Neural crest cell (in vitro differentiated cells): ENCODE data around the gene CDH12. TPM values are rescaled to one million over a fixed set of nuclear protein-coding genes. Genes with fewer than 3 reads are reported as not detected.
A peak's percentile ranks its signal among the peaks of the same experiment; 100 is the strongest.
"Not testable (repeated sequence)": the region's sequence is repeated elsewhere in the genome, so short reads cannot be mapped to it uniquely, and the experiment has no call there.

Source experiments
- DNase-seq: peaks from one replicate; pipeline ENCODE4 v3.0.0; 2021; ENCODE audit warnings: low read depth, mixed read lengths, low spot score
- H3K27ac Mint-ChIP-seq: one replicate; pipeline ENCODE4 v1.8.0; 2021; ENCODE audit warnings: mild to moderate bottlenecking, mixed read lengths; ENCODE audit not compliant: unreplicated experiment
- H3K27me3 Mint-ChIP-seq: 2 replicates; pipeline ENCODE4 v1.8.0; 2021; ENCODE audit warnings: low read depth, mild to moderate bottlenecking, mixed read lengths
- H3K36me3 Mint-ChIP-seq: 2 replicates; pipeline ENCODE4 v1.8.0; 2021; ENCODE audit warnings: low read depth, mild to moderate bottlenecking, mixed read lengths
- H3K4me1 Mint-ChIP-seq: 2 replicates; pipeline ENCODE4 v1.8.0; 2021; ENCODE audit warnings: mixed read lengths
- H3K4me3 Mint-ChIP-seq: one replicate; pipeline ENCODE4 v1.8.0; 2021; ENCODE audit warnings: mild to moderate bottlenecking, mixed read lengths
- H3K9me3 Mint-ChIP-seq: 2 replicates; pipeline ENCODE4 v1.8.0; 2021; ENCODE audit warnings: mixed read lengths
- CTCF ChIP-seq: fragments of 200-600 bp; sonication (generic); conservative IDR thresholded peaks from 2 replicates; pipeline ENCODE4 v1.5.0; 2021; ENCODE audit warnings: antibody characterized with exemption, mild to moderate bottlenecking
- total RNA-seq: library from RNA; stranded (reverse); gene quantifications from 2 replicates; pipeline ENCODE4 v1.2.1, GENCODE V29; 2021

The CDH12 gene
- total RNA-seq, 1 donor from 2014 or later: 0.07 TPM

- Mint-ChIP-seq H3K27ac (no peak overlapping the region), H3K36me3 (no peaks in the 10 kb centered on the region), H3K4me3 (no peak overlapping the region), H3K27me3 (no peaks in the 10 kb centered on the region), H3K9me3 (no peaks in the 10 kb centered on the region), H3K4me1 (no peaks in the 10 kb centered on the region)
- no peak for DNase-seq
- TF ChIP-seq CTCF: no peak
Measured at GRCh38 chr5:22351178-22351577, 502.0 kb downstream of the CDH12 start.

GRCh38 chr5:22348027-22348426, 505.1 kb downstream of the CDH12 start:
- no peak for TF ChIP-seq CTCF
- no peak overlapping the region for H3K4me3 Mint-ChIP-seq
- no peak for DNase-seq
- no peaks in the 10 kb centered on the region for H3K4me1 Mint-ChIP-seq
- no peaks in the 10 kb centered on the region for H3K36me3 Mint-ChIP-seq
- no peak overlapping the region for H3K27ac Mint-ChIP-seq
- H3K27me3 Mint-ChIP-seq: no peaks in the 10 kb centered on the region
- no peaks in the 10 kb centered on the region for H3K9me3 Mint-ChIP-seq

GRCh38 chr5:22344000-22344399, 509.1 kb downstream of the CDH12 start:
- TF ChIP-seq CTCF: no peak
- no peak overlapping the region for H3K4me3 Mint-ChIP-seq
- no peaks in the 10 kb centered on the region for H3K9me3 Mint-ChIP-seq
- H3K27ac Mint-ChIP-seq: no peak overlapping the region
- no peak for DNase-seq
- H3K36me3 Mint-ChIP-seq: no peaks in the 10 kb centered on the region
- H3K27me3 Mint-ChIP-seq: no peaks in the 10 kb centered on the region
- no peaks in the 10 kb centered on the region for H3K4me1 Mint-ChIP-seq

- DNase-seq: no peak
- Mint-ChIP-seq H3K27ac (no peak overlapping the region), H3K27me3 (no peaks in the 10 kb centered on the region), H3K9me3 (peaks cover 11% of the 10 kb centered on the region), H3K4me3 (no peak overlapping the region), H3K36me3 (peaks cover 4% of the 10 kb centered on the region), H3K4me1 (no peaks in the 10 kb centered on the region)
- no peak for TF ChIP-seq CTCF
Measured at GRCh38 chr5:22341406-22341805, 511.7 kb downstream of the CDH12 start.

- H3K27me3 Mint-ChIP-seq, H3K27ac Mint-ChIP-seq, H3K4me3 Mint-ChIP-seq, H3K4me1 Mint-ChIP-seq, DNase-seq, H3K36me3 Mint-ChIP-seq: not testable (repeated sequence)
- H3K9me3 Mint-ChIP-seq: peaks cover 22% of the 10 kb centered on the region
Measured at GRCh38 chr5:22332949-22333348, 520.2 kb downstream of the CDH12 start.

- Mint-ChIP-seq H3K9me3 (peaks cover 3% of the 10 kb centered on the region), H3K27me3 (no peaks in the 10 kb centered on the region), H3K4me3 (no peak overlapping the region), H3K36me3 (no peaks in the 10 kb centered on the region), H3K4me1 (no peaks in the 10 kb centered on the region), H3K27ac (peak overlapping the region; percentile 29)
- DNase-seq: no peak
- TF ChIP-seq CTCF: no peak
Measured at GRCh38 chr5:22329683-22330082, 523.5 kb downstream of the CDH12 start.
